Stimulated activated CD8-positive, alpha-beta memory T cell treated with anti-CD3 and anti-CD28 coated beads, Interleukin-12 subunit alpha, Interleukin-12 subunit beta, amount 100 ng/mL, for 24 hours (primary cell): ENCODE data around the gene STK35.
A peak's percentile ranks its signal among the peaks of the same experiment; 100 is the strongest.

Source experiments
- DNase-seq: peaks from one replicate; pipeline ENCODE4 v3.0.0-alpha.2; 2020; ENCODE audit errors: extremely low read depth

Gene STK35

DNA sequence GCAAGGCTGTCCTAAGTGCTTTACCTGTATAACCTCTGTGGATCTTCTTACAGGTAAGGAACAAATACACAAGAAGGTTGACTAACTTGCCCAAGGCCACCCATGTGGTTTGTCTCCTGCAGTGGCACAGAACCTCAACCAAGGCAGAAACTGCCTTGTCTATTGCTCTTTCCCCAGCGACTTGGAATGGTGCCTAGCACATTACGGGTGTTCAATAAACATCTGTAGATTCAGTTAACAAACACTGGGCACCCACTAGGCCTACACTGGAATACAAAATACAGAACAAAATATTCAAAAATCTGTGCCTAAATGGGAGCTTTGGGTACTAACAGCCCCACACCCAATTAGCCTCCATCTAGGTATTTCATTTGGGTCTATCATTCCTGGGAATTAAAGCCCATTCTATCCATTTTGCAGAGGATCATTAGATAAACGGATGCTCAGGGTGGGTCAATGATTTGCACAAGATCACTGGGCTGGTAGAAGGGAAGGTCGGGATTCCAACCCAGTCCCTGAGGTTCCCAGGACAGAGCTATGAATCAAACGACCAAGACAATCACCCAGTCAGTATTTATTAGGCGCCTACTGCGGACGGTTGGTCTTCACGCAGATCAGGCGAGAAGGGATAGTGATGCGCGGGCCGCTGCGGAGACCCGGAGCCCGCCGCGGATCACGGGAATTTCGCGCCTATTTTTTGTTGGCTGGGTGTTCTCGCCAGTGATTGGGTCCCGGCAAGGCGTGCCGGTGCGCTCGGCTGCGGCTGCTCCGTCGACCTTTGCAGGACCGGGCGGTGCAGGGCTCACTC is at the start of gene STK35:
Gene STK35 (plus strand): TSS at position 771 of the 808 bp plus-strand sequence. CDS start 55 bp downstream, outside the sequence.
- peak; percentile 53 for DNase-seq

DNA sequence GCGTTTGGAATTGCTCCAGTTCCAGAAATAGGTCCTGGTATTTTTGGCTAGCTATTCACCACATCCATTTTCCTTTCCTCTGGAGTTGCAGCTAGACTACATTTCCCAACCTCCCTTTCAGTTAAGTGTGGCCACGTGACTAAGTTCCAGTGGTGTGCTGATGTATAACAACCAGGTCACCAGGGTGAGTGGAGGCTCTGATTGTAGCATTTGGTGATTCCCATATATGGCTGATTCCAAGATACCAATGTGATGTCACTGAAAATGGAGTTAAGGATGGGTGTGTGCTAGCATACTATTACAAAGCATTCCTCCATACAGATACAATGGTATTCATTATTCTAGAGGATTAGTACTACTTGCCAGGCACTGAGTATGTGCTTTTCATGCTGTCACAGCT is 49.7 kb upstream of the STK35 start:
- DNase-seq = no peak

DNA sequence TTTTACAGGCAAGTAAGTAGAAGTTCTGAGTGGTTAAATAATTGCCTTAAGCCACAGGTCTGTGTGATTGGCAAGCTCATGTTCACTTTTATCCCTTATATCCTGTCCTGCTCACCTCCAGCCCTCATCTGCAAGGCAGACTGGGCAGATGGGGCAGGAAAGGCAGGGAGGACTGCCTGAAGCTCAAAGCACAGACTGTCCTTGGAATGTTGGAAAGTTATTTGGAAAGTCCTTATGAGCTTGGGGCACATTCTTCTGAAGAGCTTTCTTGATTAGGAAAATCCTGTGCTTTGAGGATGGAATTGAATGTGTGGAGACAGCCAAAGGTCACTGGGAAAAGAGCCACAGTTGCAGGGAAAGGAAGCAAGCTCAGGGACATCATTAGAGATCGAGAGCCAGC is 48.9 kb upstream of the STK35 start:
- no peak for DNase-seq

DNA sequence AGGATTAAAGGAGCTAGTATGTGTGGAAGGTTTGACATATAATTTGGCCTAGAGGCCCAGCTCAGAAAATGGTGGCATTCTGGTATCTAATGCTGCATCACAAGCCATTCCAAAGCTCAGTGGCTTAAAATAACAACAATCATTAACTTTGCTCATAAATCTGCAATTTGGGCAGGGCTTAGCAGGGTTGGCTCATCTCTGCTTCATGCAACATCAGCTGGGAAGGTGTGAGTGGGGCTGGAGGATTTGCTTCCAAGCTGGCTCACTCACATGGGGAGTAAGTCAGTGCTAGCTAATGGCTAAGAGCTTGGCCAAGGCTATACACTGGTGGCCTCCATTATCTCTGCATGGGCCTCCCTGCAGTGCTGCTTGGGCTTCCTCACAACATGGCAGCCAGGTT is 48.0 kb upstream of the STK35 start:
- no peak for DNase-seq

DNA sequence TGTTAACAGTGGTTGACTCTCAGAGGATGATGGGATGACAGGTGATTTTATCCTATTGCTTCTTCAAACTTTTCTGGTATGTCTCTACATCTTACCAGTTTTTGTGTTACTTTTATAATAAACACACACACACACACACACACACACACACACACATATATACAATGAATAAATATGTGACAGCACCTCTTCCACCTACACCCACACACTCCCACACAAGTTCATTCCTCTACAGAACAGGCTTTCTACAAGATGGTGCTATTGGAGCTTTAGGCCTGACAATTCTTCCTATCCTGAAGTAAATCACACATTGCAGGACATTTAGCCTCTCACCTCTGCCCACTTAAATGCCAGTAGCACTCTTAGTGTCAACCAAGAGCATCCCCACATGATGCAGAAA is 46.7 kb upstream of the STK35 start:
- no peak for DNase-seq

DNA sequence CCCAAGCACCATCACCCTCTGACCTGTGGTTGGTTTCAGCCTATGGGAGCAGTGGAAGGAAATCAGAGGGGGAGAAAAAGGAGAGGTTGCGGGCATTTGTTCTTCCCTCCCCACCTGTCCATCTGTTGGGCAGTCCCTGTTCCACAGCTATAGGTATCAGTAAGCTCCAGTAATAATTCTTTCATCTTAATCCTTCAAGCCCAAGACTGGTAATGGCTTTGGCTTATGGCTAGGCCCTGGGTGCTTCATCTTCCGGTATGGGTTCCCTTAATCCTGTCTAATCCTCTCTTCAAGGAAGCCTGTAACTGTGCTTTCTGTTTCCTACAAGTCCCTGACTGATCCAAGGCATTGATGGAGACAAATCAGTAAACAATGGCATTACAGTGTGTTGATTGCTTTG is 42.2 kb upstream of the STK35 start:
- DNase-seq = no peak

DNA sequence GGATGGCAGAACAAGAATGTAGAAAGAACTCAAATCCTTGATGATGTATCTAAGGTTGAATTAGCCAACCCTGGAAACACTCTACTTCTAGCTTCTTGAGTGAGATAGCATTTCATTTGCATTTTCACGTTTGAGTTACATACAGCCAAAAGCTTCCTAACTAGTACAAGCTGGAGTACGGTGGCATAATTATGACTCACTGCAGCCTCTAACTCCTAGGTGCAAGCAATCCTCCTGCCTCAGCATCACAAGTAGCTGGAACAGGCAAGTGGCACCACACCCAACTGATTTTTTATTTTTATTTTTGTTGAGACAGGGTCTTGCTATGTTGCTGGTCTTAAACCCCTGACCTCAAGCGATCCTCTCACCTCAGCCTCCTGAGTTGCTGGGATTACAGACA is 36.5 kb upstream of the STK35 start:
- DNase-seq = no peak

DNA sequence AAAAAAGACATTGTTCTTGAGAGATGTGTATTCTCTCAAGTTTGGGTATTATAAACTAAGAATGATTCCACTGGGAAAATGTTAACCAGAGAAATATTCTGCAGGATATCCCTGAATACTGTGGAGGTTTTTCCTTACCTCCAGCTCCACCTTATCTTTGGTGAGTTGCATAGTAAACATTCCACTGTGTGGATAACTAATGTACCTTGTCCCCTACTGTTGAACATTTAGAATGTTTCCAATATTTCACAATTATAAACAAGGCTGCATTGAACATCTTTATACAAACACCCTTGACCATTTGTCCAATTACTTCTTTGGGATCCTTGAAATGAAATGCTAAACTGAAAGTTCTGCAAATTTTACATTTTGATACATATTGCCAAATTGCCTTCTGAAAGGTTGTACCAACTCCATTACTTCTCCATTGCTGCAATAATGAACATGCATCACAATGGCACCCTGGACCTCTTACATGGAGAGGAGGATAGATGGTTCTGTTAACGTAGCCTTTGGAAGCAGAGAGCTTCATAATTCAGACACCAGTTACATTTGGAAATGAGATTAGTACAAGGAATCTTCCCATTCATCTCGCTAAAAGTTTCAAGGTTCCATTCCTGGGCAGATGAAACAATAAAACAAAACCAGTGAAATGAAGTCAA is 35.0 kb upstream of the STK35 start:
- DNase-seq = no peak

DNA sequence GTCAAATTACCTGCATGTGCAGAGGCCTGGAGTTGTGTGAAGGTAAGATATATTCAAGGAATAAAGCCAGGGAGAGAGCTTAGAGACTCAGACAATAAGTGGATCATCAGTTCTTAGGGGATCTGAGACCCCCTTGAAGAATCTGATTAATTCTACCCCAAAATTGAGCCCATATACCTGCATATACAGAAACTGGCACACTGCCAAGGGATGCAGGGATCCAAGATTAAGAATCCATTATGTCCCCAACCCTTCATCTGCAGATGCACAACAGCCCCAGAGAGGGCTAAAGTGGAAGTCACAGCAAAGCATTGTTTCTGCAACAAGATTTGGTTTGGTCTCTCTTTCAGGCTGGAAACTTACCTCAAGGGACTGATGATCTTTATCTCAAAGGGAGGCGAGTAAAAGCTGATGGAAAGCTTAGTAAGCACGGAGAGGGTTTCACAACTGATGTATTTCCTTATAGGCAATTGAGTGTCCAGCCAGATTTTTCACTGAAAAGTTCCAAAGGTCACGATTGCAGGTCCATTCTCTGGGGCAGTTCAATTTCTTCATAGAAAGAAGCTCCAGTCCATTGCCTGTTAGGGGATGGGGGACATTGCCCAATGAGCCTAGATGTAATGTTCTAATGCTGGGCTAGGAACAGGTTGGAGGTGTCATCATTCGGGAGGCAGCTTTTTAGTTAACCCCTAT is 20.9 kb upstream of the STK35 start:
- DNase-seq = no peak

DNA sequence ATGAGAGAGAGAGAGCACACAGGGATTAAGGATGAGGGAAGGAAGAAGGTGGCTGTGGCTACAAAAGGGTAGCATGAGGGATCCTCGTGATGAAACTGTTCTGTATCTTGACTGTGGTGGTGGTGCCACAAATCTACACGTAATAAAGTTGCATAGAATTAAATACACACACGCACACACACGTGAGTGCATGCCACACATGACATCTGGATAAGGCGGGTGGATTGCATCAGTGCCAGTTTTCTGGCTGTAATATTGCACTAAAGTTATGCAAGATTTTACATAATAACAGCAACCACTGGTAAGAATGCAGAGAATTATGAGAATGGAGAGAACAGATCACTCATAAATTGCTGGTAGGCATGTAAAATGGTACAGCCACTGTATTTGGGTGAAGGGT is 16.9 kb upstream of the STK35 start:
- no peak for DNase-seq

DNA sequence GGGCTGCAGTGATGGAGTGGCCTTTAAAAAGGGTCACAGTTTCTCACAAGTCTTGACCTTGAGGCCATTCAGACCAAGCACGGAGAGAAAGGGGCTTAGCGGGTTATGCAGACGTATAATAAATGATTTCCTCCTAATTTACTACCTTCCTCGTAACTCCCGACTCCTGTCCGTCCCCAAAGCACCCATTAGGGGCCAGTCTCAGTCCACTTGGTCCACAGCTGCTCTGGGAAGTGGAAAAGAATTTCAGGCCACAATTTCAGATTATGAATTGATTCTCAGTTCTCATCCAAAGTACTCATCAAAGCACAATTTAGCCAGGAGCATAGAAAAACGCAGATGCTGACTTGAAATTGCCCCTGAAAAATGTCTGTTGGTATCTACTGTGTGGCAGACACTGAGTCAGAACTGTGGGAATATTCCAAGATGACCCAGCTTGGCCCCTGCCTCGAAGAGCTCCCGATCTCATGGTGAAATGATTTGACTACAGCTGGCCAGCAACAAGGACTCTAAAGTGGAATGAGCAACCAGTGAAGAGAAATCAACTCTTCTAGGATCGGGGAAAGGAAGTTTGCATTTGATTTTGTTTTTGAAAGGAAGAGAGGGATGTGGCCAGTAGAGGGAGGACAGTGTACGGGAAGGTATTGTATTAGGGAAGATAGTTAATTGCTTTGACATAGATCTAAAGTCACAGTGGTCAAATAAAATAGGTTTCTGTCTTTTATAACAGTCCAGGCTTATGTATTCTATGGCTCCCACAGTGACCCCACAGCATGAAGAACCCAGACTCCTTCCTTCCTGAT is 15.2 kb upstream of the STK35 start:
- no peak for DNase-seq

DNA sequence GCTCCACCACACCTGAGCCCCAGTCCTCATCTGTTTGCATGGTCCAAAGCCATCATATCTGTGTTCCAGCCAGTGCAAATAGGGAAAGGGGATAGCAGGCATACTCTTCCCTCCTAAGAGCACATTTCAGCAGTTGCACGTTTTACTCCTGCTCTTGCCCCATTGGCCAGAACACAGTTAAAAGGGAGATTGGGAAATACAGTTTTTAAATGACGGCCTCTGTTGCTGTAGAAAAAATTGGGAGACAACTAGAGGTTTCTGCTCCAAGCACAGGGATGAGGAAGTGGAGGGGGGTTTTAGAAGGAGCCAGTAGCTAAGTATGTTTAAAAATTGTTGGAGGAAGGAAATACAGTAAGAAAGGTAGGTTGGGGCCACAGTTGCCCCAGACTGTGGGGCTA is 14.6 kb upstream of the STK35 start:
- no peak for DNase-seq

DNA sequence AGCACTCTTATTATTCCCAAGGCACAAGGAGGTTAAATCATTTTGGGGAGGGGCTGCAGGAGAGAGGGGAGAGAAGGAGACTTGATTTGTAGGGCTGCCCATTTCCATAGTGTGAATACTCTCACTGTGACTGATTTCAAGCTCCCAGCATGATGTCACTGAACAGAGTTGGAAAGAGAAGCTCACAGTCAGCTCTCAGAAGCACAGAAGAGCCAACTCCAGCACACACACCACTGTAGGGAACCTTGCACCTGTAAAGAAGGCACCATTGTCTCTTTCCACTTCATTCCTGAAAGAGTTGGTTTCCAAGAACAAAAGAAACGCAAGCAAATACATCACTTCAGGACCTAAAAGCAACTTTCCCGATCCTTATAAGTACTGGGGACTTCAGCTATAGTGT is 12.7 kb upstream of the STK35 start:
- DNase-seq = no peak

DNA sequence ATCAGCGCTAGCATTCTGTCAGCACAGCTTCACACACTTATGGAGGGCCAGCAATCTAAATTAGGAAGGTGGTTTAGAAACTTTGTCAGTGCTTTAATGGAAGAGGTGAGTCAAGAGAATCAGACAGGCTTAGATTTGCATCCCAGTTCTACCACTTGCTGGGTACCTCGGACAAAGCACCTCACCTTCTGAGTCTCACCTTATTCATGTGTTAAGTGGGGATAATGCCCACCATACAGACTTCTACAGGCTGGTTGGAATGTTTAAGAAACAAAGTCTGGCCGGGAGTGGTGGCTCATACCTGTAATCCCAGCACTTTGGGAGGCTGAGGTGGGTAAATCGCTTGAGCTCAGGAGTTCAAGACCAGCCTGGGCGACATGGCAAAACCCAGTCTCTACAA is 12.2 kb upstream of the STK35 start:
- DNase-seq = no peak

DNA sequence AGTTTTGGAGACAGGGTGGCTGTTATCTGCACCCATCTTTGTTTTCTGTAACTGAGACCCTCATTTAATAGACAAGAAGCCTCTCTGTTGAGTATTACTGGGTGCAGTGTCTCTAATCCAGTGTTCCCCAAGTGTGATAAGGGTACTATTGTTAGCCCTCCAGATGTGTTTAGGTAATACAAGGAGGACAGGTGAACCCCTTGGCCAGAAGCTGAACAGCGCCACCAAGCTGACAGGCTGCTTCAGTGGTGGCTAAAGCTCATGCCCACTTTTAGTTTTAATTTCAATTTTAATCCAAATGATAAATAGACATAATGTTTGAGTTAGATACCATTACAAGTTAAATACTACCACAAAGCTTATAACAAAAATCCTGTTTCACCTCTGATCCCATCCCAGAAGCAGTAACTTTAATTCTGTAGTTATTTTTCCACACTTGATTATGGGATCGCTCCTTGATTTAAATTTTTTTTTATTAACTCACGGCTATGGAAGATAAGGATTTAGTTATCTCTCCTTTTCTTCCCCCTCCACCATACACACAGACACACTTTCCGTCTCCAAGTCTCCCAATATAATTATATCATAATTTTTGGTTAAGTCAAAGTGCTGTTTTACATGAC is 8.4 kb upstream of the STK35 start:
- no peak for DNase-seq

DNA sequence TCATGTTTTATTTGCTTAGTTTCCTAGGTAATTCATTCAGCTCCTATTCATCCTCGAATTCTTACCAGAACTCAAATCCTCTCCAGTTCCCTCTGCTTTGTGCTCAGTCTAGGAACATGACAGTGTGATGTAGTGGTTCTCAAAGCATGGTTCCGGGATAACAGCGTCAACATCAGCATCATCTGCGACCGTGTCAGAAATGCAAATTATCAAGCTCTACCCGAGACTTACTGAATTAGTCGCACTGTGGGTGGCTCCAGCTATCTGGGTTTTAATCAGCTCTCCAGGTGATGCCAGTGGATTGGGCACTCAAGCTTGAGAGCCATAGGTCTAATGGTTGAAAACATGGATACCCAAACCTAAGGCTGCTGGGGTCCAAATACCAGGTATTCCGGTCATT is 7.7 kb upstream of the STK35 start:
- DNase-seq = no peak

DNA sequence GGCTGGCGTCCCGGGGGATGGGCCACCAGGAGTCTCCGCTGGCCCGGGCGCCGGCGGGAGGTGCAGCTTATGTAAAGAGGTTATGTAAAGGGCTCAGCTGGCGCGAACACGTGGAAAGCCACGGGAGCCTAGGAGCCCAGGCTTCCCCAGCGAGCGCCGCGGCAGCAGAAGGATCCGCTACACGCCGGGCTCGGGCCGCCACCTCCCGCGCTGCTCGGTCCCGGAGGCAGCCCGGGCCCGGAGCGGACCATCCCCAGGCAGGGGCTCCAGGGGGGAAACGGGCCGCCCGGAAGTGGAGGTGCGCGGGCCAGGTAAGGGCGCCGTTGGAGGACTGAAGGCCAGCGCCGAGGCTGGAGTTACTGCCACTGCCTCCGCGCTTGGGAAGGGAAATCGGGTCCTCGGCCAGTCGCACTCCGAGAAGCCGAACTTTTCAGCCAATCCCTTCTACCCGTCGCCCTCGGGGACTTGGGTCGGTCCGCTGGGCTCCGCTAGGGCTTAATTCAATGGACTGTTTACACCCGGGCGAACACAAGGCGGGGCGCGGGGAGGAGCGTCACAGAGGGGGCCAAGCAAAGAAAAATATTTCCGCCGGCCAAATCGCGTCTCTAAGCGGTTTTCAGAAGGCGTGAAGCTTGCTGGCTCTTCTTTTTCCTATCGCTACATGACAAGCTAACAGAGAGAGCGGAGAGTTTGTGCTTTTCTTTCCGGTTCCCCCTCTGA is 398 bp downstream of the STK35 start:
- DNase-seq = peak; percentile 67

DNA sequence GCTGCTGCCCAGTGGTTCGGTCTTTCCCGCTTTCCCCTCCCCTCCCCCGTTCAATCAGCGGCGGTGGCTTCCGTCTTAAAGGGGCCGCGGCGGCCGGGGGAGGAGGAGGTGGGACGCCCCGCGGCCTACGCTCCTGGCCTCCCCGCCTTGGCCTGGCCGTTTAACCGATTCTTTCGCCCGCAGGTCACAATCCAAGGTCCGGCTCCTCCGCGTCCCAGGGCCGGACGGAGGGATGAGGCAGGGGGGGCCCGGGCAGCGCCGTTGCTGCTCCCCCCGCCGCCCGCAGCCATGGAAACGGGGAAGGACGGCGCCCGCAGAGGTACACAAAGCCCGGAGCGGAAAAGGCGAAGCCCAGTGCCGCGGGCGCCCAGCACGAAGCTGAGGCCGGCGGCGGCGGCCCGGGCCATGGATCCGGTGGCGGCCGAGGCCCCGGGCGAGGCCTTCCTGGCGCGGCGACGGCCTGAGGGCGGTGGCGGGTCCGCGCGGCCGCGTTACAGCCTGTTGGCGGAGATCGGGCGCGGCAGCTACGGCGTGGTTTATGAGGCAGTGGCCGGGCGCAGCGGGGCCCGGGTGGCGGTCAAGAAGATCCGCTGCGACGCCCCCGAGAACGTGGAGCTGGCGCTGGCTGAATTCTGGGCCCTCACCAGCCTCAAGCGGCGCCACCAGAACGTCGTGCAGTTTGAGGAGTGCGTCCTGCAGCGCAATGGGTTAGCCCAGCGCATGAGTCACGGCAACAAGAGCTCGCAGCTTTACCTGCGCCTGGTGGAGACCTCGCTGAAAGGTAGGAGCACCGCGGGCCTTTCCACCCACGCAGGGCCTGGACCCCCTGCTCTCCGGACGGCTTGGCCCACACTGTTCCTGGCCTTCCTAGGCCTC is 1.2 kb downstream of the STK35 start:
- peak; percentile 56 for DNase-seq

DNA sequence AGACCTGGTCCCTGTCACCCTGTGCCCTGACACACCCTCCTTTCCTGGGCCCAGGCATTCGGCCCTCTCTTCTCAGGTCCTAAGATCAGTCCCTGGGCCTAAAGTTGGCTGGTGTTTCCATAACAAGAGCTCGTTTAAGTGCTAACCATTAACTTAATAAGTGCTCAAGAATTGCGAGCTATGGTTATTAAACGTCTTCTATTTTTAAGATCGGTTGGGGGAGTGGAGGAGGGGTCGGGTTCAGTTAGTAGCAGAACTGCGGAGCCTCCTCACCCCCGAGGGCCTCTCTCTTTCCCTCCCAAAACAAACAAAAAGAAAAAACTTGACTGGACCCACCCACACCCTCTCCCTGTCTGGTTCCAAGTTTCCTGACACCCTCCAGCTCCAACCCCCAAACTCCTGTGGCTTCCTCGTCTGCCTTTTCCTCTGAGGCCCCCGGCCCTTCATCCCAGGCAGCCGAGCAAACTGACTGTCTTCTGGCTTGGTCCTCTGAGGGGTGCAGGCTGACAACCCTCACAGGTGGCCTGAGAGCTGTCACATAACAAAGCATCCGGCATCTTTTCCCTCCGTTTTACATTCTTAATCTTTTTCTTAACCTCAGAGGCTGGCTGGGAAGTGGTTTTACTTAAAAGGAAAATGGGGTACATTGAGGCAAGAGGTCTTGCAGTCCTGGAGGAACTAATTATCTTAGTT is 2.0 kb downstream of the STK35 start:
- no peak for DNase-seq
